ENCODE results near the gene HIF3A. TPM values are rescaled to one million over a fixed set of nuclear protein-coding genes. Genes with fewer than 3 reads are reported as not detected.

The HIF3A gene
- total and polyA plus RNA-seq, 9 of the 15 experiments (the other 6 are each of a cell fraction or from before 2014, with no cell fraction given): 0.29 TPM; not detected in 8

- 81% methylated on average over 11 of the region's 17 CpGs for WGBS (ENCODE audit: insufficient coverage, low coverage, missing lambda C conversion rate)
- Histone ChIP-seq H3K4me2 (ENCODE audit: insufficient read depth, low read length) (no peak overlapping the region), H3K27me3 (ENCODE audit: control insufficient read depth in 2 of 2, insufficient read depth in 2 of 2, low read length in 2 of 2) (no peaks in the 10 kb centered on the region), H3K9me3 (replicated peaks; ENCODE audit: control insufficient read depth, insufficient read depth, low read depth, low read length) (no peaks in the 10 kb centered on the region), H3K4me1 (replicated peaks in 1 of 2; ENCODE audit: control insufficient read depth in 2 of 2, insufficient read depth in 2 of 2, low read length in 2 of 2) (peaks cover 0 to 12% of the 10 kb centered on the region in 2 experiments; a peak in 1 of 5 replicates), H3K9me1 (ENCODE audit: control insufficient read depth, insufficient read depth, low read length) (no peaks in the 10 kb centered on the region), H3K9ac (ENCODE audit: insufficient read depth in 1 of 2, low read depth in 2 of 2, low read length in 2 of 2) (peak overlapping the region in 1 of 2 experiments; percentile 57; a peak in 1 of 4 replicates), H3K79me2 (ENCODE audit: control insufficient read depth, insufficient read depth, low read length) (peaks cover 21% of the 10 kb centered on the region), H3K27ac (ENCODE audit: extremely low read depth, low read depth, low read length) (no peak overlapping the region), H3K4me3 (no peak overlapping the region), H2AFZ (ENCODE audit: low read depth, low read length) (no peak overlapping the region), H4K20me1 (replicated peaks; ENCODE audit: control insufficient read depth, insufficient read depth, low read length) (peaks cover 10% of the 10 kb centered on the region; the same call in 1 of the 2 replicates), H3K36me3 (ENCODE audit: control insufficient read depth, insufficient read depth, low read length) (peaks cover 79% of the 10 kb centered on the region)
- intact Hi-C loops (cut with micrococcal nuclease) (no loop called here), in situ Hi-C loops (cut with MboI) (no loop called here)
- CTCF ChIA-PET (ENCODE audit: low intra/inter-chr PET ratio): interaction anchor here (0.7 kb wide), 1 partner anchor 307 kb away, joined by 3 read pairs; no protein-coding TSS in a partner anchor
- no TSS peak for BruUV-seq (replicated peaks)
- ATAC-seq (no peak), FAIRE-seq (no peak), DNase-seq (ENCODE audit: extremely low read depth in 1 of 4, low spot score in 3 of 4) (no peak)
- POLR2A ChIA-PET: interaction anchor here (0.6 to 2.9 kb wide), 2 partner anchors 10 to 758 kb away, joined by 3 to 10 read pairs; no protein-coding TSS in a partner anchor
- TF ChIP-seq POLR2G (IDR thresholded peaks at IDR 0.05; ENCODE audit: low read depth, low read length): 0 out of 2 replicates have a peak, but pooled peaks have one; percentile 29
- TF ChIP-seq ZBTB17 (CRISPR knock-in tag; IDR thresholded peaks at IDR 0.05): no peak
These were observed 76.9 kb downstream of the HIF3A start for GRCh38 chr19:46373491-46374359.
